HG03469 (cell line): ENCODE results near the gene CLIC5.

ENCODE experiments used
- ATAC-seq: cut with Tn5 transposase; IDR thresholded peaks from one replicate; pipeline ENCODE4 v1.9.1; 2021; ENCODE audit warnings: mild to moderate bottlenecking, moderate library complexity, moderate number of reproducible peaks; ENCODE audit not compliant: unreplicated experiment

CLIC5 gene

DNA sequence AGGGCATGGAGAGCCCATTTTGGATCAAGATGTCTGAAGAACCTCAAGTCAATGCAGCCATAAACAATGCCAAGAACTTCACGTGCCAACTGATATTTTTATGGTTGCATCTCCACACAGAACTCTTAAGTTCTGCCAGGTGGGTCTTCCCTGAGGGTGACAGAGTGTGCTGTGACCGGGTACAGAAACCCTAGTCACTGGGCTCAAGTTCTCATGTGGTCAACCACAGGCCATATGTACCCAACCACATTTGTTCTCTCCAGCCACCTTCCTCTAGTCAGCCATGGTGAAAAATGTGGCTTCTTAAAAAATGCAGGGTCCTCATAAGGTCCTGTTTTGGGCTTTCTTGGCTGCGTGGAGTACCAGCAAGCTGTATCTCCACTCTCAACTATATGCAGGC is 48.9 kb downstream of the CLIC5 start:
- no peak for ATAC-seq

DNA sequence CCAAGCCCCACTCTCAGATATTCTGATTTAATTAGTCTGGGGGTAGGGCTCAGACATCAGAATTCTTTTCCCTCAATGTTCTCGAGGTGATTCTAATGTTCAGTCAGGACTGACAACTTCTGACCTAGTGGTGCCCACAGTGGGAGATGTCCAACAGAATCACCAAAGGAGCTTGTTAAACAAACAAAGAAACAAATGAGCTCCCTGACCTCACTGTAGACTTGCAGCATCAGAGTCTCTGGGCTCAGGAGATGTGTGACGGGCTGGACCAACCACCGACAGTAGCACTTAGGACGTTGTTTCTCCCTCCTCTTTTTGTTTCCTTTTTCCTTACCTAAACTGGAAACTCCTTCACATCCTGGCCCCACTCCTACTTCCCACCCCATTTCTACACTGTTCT is 49.3 kb downstream of the CLIC5 start:
- no peak for ATAC-seq

DNA sequence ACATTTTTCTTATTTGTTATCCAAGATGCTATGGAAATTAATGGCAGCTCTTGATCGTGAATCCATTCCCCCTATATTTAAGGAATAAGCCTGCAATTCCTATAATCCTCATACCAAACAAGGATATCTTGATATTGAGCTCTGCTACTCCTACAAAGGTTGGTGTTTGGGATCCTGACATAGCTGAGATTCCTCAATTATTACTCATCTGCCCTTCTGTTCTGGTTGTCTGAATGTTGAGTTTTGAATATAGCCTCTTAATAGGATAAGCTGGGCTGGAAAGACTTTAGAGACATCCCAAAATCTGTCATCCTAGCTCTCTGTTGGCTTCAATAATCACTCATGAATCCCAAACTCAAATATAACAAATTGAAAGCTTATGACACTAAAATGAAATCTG is 49.9 kb downstream of the CLIC5 start:
- ATAC-seq: no peak

DNA sequence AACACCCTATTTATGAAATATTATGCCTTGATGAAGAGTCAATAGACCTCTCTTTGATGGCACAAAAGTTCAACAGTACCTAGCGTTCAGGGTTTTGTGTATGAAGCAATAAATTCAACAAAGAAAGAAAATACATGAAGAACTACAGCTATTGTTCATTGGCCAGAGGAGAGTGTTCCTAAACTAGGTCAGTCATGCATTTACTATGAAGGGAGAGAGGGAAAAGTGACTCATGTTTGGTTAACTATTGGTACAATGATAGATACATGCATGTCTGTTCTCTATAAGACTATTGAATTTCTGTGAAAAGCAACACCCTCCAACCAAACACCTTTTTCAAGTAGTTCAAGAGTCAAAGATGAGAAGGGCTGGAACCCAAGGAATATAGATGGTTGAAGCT is 50.7 kb downstream of the CLIC5 start:
- no peak for ATAC-seq

DNA sequence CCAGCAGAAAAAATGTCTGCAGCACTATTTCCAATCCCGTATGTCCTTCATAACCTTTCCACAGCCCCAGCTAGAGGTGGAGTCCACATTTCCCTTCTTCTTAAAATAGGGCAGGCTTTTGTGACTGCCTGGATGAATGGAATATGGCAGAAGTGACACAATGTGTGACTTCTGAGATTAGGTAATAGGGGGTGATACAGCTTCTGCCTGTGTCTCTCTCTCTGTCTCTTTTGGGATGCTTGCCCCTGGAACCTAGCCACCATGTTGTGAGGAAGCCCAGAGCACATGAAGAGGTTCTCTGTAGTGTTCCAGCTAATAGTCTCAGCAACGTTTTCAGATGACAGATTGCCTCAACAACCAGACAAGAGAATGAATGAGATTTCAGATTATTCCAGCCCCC is 51.4 kb downstream of the CLIC5 start:
- ATAC-seq: no peak

DNA sequence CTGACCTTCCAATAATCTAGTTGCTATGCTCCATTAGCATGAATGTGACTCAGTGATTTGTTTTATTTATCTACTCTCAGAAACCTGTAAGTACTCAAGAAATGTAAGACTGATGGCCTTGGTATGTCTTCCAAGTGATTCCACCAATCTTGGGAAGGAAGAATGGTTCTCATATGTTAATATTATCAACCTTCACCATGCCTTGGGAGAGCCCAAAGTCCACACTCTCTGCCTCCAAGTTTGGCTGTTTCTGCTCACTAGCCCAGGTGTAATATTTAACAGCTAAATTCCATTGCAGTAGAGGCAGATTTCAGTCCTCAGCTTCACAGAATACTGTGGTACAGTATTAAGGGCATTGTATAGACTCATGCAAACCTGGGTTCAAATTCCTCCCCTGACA is 51.8 kb downstream of the CLIC5 start:
- ATAC-seq: no peak

DNA sequence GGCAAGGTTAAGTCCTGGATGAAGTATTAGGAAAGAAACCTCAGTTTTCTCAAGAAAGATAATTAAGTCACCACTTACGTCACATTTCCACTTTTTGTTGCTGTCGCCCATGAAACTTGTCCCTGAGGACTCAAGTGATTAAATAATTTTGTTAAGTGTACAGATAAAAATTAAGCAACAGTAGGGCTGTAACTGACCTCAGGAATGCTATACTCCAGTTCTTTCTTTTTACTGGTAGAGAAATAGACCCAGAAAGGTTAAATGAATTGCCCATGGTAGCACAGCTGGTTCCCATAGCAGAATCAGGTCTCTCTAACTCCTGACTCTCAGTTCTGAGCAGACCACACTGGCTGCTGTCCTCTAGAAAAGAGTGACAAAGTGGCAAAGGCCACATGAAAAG is 54.5 kb downstream of the CLIC5 start:
- no peak for ATAC-seq

DNA sequence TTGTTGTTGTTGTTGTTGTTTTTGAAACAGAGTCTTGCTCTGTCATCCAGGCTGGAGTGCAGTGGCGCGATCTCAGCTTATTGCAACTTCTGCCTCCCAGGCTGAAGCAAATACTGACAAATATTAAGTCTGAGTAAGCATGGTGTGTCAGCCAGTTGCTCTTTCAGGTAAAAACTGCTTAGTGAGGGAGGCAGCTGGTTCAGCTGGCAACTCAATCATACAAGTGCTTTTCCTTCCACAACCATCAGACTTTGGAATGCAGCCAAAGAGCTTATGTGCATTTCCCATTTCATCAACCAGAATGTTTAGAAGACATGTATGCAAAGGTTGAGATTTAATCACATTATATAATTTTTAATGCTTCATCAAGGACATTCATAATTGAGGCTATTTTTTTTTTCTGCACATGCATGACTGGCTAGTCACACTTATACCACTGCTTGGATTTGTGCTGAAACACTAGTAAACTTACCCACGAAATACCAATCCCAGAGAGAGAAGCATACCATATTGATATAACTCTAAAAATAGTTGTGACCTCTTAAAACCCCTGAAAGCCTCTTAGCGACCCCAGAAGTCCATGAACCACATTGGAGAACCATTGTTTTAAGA is 56.0 kb downstream of the CLIC5 start:
- ATAC-seq: no peak

DNA sequence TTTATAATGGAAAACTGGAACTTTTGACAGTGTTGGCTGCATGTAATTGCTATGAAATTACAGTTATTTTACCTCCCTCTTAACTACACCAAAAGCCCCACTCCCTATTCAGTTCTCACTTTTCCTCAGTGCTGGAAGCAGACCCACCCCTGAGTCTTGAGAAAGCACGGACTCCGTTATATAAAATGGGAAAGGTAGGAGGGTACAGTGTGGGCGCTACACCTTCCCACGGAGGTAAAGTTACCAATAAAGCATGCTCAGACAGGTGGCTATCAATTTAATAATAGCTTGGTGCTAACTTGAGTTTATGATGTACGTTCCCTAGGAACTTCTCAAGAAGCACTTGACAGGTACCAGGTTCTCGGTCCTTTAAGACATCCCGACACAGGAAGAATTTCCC is 59.0 kb downstream of the CLIC5 start:
- ATAC-seq: no peak

DNA sequence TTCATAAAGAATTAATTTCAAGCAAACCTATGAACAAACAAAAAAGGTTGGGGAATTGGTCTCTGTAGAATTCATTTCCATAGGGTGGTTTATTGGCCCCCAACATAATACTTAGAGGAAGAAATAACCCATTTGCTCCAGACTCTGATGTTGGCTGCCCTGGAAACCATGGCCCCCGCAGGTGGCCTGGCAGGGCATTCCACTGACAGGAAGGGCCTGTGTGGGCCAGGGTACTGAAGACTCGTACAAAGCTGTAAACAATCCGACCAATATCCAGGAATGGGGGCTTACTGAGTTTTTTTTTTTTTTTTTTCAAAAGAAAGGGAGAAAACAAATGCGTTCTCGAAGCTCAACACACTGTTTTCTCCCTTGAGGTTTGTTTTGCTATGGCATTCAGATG is 59.5 kb downstream of the CLIC5 start:
- no peak for ATAC-seq

DNA sequence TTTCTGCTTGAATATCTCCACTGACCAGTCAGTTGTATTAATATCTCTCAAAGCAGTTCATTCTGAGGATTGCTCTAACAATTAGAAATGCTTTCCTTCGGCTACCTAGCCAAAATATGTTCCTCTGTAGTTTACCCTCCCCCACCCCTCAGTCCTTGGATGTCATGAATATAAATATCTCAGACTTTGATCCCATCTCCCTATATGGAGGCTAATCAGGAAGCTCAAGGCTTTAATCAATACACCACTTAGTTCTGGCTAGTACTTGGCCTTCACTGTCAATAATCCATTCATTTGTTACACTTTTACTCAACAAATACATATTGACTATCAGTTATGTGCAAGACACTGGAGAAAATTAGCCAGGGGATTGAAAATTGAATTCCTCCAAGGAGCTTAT is 60.1 kb downstream of the CLIC5 start:
- ATAC-seq: no peak

DNA sequence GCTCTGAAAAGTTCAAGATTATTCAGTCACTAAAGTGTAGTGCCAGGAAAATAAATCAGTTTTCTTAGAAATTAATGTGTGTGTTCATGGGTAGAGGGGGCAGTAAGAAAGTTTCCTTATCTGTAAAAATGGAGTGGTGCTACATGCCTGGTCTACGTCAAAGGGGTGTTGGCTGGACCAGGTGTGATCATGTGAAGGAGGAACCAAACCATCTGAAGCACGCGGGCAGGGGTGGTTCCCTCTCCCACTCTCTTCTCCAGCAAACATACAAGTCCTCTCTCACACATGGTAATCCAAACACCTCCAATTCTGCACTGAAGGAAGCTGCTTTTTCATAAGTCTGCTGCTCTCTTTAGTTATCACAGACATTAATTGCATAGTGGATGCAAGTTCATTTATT is 63.1 kb downstream of the CLIC5 start:
- ATAC-seq: no peak

DNA sequence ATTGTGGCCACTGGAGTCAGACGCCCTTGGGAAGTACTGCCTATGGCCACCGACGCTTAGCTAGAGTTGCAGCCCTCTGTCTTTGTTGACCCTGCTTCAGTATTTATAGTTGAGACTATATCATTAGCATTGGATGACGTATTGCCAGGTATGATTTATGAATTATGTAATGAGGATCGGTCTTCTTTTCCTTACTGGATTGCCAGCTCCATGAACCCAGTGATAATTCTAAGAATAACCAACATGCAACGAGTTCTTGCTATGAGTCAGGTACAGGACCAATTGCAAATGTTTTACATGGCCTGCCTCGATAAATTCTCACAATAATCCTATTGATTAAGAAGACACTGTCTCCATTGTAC is 63.5 kb downstream of the CLIC5 start:
- ATAC-seq: no peak

DNA sequence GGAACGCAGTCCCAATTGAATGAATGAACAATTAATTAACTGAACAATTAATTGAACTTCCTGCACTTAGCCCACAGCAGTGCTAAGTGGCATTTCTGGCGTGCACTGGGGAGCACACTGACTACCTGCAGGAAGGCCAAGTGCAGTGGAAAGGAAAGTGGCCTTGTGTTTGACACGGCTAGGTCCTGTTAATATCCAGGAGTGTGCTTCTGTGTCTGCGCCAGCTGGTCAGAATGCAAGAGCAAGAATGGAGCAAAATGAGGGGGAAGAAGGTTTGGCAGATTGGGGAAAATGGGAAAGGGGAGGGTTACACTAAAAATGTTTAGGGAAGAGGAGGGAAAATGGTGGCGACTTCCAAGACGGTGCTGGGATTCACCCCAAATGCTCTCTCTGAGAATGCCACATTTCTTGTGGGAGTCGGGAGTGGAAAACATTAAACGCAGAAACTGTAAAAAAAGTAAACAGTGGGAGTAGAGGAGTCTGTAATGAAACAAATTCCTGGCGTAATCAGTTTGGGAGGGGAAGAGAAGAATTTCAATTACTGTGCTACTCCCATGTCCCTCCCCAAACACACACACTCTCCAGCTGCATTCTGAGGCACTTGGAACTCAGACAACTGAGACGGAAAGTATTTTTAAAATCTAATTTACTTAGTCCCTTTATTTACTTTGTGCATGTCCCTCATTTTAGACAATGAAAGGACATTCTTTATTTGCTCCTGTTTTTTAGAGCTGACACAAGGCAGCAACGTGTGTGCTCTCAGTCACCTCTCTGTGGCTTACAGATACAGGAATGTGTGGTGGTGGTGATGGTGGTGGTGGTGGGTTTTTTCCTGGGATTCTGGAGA is 64.1 kb downstream of the CLIC5 start:
- no peak for ATAC-seq

DNA sequence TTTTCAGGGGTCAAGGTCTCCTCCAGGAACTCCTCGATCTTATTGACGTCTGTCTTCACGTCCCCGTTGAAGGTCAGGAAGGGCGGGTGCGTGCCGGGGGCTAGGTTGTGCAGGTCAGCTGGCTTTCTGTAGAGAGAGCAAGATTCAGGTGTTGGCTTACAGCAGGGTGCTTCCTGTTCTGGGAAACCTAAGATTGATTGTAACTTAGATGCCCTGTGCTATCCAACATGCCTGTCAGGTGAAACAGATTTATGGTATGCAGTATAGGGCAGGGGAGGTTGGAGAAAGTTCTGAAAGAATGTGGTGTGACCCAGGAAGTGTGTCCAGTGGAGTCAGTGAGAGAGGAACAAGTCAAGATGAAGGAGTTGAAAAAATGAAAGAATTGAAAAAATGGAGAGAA is 66.4 kb downstream of the CLIC5 start:
- no peak for ATAC-seq

DNA sequence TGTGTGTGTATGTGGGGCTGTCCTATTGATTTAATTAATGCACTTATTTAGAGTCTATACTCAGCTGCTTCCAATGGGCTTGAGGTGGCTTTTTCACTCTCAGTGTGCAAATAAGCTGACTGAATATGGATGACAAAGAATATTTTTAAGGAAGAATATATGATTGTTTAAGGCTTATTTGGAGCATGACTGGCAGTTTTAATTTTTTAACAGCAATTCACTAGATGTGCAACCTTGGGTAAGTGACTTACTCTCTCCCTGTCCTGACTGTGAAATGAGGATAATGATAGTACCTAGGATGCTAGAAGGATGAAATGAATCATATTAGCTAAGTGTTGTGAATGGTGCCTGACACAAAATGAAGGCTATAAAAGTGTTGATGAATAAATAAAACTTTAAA is 67.9 kb downstream of the CLIC5 start:
- ATAC-seq: no peak

DNA sequence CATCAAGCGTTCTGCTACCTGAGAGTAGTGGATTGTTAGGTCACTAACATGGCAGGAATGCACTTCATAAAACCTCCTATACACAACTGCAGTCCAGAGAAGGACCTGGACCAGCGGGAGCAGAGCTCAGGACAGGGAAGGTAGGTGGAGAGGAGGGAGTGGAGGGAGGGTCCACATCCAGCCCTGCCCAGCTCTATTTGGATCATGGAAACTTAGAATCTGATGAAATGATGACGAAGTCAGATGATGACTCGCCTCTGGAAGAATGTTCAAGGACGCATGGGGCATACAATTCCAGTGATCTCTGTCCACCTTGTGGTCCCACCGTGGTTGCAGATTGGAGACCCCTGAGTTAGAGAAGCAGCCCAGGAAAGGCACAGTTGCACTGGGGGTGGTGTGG is 68.8 kb downstream of the CLIC5 start:
- no peak for ATAC-seq

DNA sequence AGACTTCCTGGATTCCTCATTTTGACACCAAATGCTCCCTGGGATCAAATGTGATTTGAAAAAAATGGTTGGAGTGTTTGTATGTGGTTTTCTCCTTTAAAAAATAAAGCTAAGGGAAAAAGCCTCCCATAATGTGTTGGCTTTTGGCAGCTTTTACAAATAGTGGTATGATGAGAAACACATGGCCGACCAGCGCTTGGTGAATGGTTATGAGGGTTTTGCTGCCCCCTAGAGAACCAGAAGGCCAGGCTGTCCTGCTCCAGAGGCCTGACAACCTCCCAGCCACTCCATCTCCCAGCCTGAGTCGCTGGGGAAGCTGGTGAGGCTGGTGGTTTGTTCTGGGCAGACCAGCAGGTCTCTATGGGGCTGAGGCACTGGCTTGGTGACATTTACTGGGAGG is 69.3 kb downstream of the CLIC5 start:
- no peak for ATAC-seq

DNA sequence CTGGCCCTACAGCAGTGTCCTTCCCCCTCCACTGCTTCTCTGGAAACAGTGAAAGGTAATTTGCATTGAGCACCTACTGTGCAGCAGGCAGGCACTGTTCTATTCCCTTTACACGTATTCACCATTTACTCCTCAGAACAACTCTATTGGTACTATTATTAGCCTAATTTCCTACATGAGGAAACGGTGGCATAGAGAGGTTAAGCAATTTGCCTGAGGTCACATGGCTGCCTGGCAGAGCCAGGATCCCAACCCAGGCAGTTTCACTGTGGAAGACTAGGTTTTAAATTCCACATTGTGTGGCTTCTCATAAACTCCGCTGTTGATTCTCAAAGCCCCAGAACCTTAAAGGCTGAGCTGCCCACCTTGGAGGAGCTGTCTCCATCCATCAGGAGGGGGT is 72.7 kb downstream of the CLIC5 start:
- ATAC-seq: no peak

DNA sequence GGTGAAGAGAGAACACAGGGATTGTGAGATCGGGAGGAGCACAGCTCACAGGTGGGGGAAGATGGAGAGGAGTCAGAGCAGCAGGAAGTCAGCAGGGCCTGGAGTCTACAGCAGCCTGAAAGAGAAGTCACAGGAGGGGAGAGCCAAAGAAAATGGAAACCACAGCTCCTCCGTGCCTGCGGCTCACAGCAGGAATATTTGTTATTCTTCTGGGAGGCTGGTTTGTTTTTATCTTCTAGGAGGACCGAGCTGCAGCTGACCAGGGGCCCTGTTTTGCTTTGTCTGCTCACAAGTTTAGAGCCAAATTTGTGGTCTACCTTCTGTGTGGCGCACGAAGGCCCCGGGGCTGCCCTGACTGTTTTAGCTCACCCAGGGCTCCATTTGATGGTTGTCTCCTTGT is 81.8 kb downstream of the CLIC5 start:
- ATAC-seq: no peak

DNA sequence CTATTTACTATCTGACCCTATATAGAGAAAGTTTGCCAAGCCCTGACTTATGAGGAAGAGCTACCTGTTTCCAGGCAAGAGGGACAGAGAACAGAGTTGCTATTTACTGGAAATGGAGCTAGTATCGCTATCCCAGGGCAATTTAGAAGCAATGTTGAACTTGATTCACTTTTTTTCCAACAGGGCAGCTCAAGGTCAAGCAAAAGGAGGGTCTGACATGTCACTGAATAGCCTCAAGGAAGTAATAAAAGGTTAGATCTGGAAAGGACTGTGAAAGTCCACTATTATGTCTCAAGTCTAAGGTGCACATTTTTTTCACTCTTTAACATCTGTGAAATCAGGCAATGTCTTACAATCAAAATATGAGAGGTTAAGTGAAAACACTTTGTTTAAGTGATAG is 84.4 kb downstream of the CLIC5 start:
- no peak for ATAC-seq

DNA sequence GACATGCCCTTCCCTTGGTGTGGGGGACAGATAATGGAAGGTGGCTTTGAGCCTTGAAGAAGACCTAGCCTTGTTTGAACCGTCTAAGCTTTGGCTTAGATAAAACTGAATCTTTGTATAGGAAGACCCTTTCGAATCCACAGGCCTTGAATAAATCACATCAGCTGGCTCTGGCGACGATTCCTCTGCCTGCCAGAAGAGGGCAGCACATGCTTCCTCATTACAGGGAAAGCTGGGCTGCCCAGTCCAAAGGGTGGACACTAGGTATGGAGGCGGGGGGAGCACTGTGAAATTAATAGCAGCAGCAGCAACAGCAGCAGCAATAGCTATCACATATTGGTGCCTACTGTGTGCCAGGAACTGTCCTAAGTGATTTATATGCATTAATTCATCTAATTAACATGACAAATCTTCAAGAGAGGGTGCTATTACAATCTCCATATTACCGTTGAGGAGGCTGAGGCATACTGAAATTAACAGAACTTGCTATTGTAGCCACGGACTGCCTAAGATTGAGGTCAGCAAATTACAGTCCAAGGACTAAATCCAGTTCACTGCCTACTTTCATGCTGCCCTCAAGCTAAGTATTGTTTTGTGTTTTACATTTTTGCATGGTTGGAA is 85.1 kb downstream of the CLIC5 start:
- ATAC-seq: no peak
